NOMO-1 treated with DMSO at 0.1 percent for 48 hours (cell line): ENCODE measurements around the gene FOXA2.
"Not testable (repeated sequence)": the region's sequence is repeated elsewhere in the genome, so short reads cannot be mapped to it uniquely, and the experiment has no call there.

ENCODE experiments used
- DNase-seq: peaks from one replicate; lab custom pipeline; 2025; ENCODE audit not compliant: unreplicated experiment; lab: John Stamatoyannopoulos, UW

Gene FOXA2

DNA sequence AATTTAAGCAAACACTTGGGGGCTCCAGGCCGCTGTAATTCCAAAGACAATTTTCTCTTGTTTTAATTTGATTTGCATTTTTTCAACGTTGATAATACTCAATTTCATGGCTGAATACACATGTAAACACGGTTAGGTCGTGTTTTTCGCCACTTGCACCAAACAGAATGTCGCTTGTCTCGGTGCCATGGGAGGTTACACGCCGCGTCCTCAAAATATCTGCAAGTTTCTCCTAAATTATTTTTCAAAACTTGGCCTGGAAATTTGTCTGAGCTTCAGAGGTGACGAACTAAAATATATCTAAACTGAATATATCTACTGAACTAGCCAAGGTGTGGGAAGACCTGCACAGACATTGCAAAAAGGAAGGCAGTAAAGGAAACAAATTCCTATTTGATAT, 15.0 kb downstream of the FOXA2 start:
- DNase-seq: no peak

DNA sequence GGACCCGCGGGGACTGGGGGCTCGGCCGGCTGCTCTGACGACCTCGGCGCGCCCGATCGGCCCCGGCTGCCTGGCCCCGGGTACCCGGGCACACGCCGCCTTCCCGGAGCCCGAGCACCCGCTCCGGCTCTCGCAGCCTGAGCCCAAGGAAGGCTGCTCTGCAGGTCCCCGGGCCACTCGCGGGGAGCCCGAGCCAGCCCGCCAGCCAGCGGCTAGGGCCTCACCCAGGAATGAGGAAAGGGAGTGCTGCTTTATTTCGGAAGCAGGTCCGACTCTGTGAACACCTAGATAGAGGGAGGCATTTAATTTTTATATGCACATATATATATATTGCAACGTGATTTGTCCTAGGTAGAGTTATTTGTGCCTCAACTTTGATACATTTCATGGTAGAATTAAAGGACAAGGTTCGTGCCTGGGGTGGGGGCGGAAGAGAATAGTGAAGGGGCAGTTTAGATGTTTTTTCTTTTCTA, 15.5 kb downstream of the FOXA2 start:
- no peak for DNase-seq

DNA sequence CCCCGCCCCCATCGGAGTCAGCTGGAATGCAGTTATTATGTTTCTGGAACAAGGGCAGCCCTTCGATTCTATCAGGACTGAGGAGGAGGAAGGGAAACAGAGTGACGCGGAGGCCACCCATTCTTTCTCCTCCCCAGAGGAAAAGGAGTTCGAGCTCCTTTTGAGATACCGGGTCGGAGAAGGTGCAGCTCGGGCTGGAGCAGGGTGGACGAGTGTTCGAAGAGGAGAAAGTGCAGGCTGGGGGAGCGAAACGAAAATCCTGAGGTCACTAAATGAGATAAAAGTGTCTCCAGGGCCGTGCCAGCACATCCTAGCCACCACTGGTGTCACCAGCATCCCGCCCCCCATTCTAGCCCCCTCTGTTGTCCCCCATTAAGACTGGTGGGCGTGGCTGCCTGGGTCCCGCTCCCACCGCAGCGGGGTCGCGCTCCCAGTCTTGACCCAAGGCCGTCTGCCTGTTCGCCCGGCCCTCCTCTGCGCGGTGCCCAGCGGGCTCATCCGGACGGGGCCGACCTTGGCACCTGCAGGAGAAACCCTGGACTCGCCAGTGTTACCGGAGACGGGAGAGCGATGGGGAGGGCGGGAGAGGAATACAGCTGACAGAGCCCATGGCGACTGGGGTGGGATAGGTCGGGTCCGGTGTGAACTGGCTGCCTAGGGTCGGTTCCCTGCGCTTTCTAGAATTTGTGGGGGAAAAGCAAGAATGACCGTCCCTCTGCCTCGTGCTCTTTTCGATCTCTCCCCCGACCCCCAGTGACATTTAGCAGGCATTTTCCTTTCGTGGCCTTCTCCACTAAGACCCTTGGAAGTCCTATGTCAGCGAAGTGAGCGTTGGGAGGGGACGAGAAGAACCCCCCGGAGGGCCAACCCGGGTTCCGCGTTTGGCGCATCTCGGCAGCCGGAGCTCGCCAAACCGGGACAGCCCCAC, 16.2 kb downstream of the FOXA2 start:
- DNase-seq: no peak

DNA sequence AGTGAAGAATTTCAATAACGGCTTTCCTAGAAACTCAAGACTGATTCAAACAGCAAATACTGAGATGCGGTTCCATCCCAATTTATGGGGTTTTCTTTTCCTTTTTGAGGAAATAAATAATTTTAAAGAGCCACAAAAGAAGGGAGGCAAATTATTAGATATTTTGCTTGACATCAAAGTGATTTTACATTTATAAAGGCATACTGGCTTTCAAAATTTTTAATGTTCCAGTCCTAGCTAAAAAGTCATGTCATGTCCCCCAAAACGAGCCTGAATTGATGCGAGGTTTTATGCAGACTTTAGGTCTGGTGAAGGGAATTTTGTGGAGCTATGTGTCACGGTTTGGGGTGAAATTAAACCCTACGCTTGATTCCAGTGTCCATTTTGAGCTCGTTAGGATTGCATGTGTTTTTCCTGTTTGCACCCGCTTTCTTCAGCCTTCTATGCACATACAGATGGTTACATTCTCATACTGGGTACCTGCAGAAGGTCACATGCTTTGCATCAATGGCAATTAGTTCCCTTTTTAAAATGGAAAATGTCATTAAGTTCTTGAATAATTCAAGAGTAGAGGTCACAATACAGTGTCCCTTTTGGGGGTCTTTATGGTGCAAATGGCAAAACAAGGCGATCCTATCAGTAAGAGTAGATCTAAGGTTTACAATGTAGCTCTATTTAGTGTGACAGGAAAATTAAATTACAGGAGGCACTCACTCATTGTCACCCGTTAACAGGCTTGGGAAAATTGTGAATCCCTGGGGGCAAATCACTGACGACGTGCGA, 17.3 kb downstream of the FOXA2 start:
- no peak for DNase-seq

DNA sequence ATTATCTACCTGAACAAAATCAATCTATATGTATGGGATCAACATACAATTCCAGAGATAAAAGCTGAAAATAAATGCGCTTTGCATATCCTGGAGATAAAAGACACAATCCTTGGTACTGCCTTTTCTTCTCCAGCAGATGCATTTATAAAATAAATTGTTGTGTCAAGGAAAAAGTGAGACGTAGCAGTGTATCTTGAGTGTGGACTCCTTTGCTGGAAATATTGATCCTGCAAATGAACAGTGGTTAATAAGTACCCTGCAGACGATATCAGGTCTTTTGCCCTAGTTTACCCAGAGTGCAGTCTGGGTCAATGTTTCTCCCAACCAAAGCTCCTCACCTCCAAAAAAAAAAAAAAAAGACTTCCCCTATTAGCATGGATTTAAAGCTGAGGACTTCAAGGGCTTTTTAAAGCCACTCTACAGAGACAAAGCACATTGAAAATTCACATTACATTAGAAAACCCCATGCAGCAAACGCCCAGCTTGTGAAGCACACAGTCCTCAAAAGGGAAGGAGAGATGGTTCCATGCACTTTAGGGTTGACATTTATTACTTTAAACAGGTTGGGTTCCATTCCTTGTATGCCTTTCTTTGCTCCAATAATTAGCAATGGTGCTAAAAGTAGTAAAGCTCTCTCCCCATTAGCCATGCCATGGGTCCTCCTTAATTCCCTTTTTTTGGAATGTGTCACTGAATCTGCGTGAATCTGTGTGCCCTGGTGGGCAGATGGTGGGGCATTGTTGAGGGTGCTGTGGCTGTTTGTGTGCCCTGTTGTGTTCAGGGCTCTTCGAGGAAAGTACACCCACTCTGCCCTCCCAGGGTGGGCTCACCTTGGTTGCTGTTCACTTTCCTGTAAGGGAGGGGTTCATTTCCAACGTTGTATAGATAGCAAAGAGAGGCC, 21.1 kb downstream of the FOXA2 start:
- no peak for DNase-seq

DNA sequence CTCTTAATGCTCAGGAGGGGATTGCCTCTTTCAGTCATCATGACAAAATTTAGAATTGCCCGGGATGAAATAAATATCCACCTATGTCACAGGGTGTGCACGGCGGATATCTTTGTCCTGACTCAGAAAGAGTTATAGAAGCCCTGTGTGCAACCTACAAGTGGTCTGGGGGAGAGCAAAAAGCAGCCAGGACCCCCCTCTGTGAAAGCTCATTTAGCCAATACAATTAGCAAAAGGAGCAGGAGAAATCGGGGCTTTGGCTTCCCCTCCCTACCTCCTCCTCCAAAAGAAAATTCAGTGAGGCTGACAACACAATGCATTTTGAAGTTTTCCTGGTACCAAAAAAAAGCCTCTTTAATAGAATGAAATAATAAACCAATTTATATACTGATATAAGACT, 21.8 kb downstream of the FOXA2 start:
- no peak for DNase-seq

DNA sequence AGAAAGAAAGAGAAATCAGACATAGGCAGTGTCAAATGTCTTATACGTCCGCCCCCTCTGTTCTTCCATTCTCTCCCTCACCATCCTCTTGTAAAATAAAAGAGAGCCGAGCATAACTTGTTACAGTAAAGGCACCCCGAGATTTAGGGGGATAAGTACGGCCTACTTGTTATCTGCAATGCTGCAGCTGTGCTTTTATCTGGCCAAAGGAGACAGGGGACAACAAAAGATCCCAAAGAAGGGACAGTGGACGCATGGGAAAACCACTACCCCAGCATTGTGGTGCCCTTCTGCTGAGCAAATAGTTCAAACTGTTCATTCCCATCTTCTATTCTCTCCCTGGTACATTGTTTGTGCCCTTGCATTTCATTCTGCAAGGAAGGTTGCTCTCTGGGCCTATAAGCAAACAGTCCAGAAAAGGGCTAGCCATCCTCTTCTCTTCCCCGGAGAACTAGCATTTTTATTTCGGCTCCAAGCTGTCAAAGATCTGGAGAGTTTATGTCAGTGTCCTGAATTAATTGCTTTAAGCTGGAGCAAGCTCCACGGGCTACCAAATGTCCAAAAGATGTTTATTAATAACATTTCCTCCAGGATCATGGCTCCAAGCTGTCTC, 22.3 kb downstream of the FOXA2 start:
- DNase-seq: no peak

DNA sequence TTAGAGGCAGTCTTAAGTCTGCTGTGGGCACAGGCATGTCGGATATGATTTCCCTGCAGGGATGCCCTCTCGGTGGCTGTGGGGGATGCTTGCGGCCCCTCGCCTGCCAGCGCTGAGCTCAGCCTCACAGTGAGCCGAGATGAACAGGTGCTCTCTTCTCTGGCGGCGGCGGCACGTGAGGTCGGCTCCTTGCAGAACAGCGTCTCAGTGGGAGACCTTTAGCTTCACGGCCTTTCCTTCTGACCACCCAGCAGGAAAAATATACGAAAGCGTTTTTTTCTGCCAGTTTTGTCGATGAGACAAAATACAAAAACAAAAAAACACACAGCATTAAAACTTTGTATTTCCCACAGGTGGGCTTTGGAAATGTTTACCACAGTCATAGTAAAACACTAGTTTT, 23.6 kb downstream of the FOXA2 start:
- DNase-seq: no peak

DNA sequence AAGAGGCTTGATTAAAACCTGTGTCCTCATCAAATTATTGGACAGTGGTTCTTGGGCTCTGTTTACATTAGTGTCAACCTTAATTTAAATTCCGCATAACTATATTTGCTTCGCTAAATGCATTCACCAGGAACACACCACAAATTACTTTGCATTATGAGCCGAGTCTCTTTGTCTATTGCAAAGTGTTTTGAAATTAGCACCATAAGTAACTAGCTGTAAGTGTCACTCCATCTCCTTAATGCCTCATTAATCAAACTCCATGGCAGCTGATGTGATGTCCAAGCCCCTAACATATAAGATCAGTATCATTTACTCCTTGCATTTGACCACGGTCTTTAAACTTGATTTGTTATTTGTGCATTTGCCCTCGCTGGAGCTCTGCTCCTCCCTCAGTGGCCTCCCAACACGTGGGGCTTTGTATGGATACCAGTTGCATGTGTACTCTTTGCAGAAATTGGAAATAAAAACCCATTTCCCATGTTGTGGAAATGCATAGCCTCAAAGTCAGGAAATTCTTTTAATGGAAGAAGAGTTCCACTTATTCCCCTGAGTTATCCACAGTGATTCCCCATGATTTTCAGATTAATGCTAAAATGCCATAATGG, 24.6 kb downstream of the FOXA2 start:
- no peak for DNase-seq

DNA sequence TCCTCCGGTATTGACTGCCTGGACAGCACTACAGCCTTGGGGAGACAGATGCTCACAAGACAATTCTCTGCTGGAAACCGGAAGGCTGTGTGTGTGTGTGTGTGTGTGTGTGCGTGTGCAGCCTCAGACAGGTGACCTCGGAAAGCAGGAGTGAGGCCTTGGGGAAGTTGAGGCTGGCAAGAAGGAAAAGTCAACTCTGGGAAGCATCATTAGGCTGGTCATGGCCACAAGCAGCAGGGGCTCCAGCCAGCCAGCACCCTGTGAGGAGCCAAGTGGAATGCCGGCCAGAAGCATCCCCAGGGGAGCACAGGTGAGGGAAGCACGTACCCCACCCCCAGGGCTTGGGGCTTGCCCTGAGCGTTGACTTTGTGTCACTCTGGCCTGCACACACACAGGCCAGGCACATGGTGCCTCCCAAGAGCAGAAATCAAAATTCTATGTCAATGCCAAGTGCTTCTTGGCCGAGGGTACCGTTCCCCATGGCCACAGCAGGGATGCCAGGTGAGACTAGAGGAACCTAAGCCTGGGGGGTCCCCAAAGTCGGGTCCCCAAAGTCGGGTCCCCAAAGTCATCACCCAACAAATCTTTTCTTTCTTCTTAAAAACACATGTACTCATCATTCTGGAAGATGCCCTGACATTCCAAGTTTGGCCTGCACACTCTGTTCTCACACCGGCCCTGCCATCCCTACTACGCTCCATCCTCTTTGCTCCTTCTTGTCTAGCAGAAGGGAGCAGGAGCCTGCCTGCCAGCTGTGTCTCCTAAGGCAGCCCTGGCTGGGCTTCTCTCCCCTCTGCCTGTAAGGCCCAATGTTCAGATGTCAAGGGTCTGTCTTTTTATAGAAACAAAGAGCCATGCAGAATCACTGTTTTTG, 26.7 kb downstream of the FOXA2 start:
- no peak for DNase-seq

DNA sequence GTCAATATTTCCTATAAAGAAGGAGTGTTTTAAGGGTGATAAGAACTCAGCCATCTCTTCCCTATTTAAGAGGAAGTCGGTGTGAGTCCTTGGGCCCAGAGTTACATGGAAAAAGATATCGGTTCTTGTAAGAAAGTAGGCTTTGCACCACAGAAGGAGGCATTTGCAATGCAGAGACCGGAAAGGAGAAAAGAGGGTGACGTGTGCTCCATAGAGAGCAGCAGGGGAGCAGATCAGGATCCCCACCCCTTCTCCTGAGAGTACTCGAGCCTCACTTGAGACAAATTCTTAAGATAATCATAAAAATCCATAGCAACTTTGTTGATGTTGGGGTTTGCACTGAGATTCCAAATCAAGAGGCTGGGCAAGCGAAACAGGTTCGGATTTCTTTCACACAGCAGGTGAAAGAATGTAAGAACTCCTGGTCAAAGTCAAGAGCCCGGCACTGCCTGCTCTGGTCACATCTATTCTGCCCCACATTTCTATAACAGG, 27.8 kb downstream of the FOXA2 start:
- no peak for DNase-seq

DNA sequence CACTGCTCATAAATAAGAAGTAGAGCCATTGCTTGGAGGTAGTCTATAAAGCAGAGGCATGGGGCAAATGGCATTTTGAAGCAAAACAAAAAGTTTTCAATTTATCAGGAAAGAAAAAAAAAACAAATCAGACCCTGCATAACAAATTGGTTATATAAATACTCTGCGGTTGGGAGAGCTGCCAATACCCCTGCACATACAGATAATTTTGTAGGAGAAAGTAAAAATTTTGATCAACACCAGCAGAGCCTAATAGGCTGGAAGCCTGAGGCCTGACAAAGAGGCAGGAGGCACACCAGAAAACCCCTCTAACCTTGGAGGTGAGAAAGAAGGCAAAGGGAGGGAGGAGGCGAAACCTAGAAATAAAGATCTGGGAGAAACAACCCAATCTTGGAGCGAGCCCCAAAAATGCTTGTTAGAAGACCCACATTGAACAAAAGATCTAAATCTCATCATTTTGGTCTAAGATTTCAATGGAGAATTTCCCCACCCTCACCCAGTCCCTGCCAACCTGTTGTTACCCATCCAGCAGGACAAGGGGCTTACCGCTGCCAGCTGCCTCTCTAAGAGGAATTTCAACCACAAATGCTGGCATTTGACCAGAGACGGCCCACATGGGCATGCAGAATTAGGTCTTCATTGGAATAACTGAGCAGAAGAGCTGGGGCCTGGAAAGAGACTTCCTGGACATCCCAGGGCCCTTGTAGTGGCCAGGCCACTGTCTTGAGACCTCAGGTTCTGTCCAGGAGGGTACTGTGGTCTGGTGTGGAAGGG, 28.4 kb downstream of the FOXA2 start:
- no peak for DNase-seq

DNA sequence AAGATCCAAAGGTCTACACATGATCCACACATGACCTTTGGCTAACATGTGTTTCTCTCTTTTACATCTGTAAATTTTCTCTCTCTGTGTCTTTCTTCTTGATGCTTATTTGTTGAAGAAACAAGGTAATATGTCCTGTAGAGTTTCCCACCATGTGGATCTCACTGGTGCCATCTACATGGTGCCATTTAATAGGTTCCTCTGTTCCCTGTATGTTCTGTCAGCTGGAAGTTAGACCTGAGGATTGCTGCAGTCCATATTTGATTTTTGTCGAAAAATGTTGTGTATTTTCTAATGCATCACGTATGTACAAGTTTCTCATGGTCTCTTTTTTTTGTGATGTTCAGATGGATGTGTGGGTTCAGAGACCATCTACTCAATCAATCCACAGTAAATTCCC, 30.0 kb downstream of the FOXA2 start:
- DNase-seq: no peak

DNA sequence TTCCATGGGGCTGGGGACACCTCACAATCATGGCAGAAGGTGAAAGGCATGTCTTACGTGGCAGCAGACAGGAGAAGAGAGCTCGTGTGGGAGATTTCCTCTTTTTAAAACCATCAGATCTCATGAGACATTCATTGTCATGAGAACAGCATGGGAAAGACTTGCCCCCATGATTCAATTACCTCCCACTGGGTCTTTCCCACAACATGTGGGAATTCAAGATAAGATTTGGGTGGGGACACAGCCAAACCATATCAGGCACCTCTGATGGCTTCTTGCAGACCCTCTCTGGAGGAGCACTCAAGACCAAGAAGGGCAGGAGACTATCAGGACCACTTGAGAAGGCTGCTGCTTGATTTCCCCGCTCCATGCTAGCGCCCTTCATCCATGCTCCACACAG, 33.9 kb downstream of the FOXA2 start:
- not testable (repeated sequence) for DNase-seq

DNA sequence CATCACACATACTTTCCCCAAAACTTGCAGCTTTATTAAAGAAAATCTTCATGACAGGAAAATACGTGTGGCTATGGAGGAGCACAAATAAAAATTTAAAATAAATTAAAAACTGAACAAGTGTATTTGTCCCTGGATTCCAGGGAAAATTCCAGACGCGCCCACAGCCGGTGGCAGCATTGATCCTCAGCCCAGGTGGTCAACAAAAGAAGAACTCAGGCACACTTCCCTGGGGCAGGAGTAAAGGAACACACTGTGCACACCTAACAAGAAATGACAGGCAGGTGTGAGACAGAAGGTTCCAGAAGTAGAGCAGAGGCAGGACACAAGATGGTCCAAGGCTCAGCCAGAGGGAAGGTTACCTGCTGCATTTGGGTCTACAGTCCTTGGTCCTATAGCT, 36.3 kb downstream of the FOXA2 start:
- DNase-seq: no peak

DNA sequence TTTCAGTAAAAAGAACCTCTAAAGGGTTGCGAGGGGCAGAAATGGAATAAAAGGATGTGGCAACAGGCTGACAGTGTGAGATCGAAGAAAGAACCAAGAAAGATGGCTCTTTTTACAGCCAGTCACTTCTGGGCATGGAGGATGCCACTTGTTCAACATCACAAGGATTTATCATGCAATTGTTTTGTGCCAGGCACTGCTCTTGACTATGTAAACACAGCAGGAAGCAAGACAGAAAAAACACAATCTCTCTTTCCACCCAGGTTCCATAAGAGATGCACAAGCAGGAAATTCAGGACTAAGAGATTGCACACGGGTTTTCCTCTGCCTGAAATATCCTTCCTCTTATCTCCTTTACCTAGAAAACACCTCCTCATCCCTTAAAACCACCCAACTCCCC, 38.0 kb downstream of the FOXA2 start:
- no peak for DNase-seq

DNA sequence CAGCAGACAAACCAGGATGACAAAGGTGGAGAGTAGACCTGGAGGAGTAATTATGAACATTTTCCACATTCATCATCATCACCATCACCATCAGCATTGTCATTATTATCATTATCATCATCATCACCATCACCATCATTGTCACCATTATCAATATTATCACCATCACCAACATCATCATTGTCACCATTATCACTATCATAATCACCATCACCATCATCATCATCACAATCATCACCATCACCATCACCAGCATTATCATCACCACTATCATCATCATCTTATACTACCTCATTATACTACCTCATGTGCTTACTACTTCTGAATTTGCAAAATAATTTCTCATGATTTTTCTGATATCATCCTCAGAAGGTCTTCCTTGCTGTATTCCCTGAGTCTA, 39.3 kb downstream of the FOXA2 start:
- no peak for DNase-seq

DNA sequence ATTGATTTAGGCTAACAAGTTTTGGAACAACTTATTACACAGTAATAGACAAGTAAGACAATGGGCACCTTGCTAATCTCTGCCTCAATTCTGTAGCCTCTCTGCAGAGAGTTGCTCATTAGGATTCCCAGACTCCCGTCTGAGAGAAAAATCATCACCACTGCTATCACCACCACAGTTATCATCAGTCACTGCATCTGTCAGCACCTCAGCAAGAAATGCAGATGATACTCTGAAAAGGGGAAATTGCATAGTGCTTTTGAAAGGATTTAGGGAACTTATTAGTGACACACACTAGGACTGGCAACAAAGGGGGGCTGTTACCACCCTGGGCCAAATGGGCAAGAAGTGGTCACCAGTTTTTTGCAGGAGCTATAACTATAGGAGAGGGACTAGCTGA, 39.9 kb downstream of the FOXA2 start:
- peak; percentile 87 for DNase-seq
